Muscle layer of colon (tissue), 2 donors: ENCODE data around the gene IP6K3.

Experiments
- H3K27ac ChIP-seq: one replicate; pipeline ENCODE4 v1.7.0; 2013; ENCODE audit warnings: low read depth, mild to moderate bottlenecking, low read length, moderate library complexity
- H3K27me3 ChIP-seq, 2 donors: one replicate each; pipeline ENCODE4 v1.7.0; 2013; ENCODE audit warnings: low read length in 2 of 2, mild to moderate bottlenecking in 2 of 2; ENCODE audit not compliant: insufficient read depth in 2 of 2, control insufficient read depth in 1 of 2
- H3K36me3 ChIP-seq: one replicate; pipeline ENCODE4 v1.7.0; 2013; ENCODE audit warnings: mild to moderate bottlenecking, low read length; ENCODE audit not compliant: insufficient read depth
- H3K4me1 ChIP-seq: one replicate; pipeline ENCODE4 v1.7.0; 2013; ENCODE audit warnings: mild to moderate bottlenecking, low read length; ENCODE audit not compliant: insufficient read depth
- H3K4me3 ChIP-seq, 2 donors: one replicate each; pipeline ENCODE4 v1.7.0; 2013; ENCODE audit warnings: low read length in 2 of 2, low read depth in 1 of 2, mild to moderate bottlenecking in 1 of 2, moderate library complexity in 1 of 2
- H3K9ac ChIP-seq: one replicate; pipeline ENCODE4 v1.7.0; 2013; ENCODE audit warnings: low read length
- H3K9me3 ChIP-seq: one replicate; pipeline ENCODE4 v1.7.0; 2013; ENCODE audit warnings: mild to moderate bottlenecking, low read length
- donor health status: abdominal sarcoma.
- donor health status: Adenocarcinoma of cecum.

IP6K3 gene

DNA sequence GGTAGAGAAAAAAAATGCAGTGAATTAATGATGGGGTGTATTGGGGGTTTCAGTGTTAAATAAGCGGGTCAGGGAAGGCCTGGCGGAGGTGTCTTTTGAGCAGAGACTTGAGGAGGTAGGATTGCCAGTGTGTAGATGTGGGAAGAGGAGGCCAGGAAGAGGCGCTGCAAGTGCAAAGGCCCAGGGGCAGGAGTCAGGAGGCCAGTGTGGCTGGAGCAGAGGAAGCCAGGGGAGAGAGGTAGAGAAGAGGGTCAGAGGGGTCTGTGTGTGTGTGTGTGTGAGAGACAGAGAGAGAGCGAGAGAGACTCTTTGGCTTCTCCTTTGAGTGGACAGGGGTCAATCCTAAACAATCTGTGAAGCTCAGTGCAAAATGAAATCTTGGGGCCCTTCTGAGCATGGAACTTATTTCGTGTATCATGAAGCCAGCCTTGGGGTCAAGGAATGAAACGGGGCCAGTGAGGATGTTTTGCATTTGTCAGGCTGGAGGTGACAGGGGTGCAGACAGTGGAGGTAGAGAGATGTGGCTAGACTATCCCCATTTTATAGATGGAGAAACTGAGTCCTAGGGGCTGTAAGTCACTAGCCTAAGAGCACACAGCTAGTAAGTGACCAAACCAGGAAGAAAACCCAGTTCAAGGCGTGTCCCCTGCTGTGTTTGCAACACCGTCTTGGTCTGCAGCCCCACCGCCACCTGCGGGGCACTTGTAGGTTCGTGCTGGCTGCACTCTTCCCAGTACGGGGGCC is 9.7 kb upstream of the IP6K3 start:
- no peaks in the 10 kb centered on the region for H3K27me3 ChIP-seq
- H3K36me3 ChIP-seq: no peaks in the 10 kb centered on the region
- H3K9ac ChIP-seq: no peak overlapping the region
- no peaks in the 10 kb centered on the region for H3K9me3 ChIP-seq
- no peak overlapping the region for H3K27ac ChIP-seq
- no peak overlapping the region for H3K4me3 ChIP-seq
- H3K4me1 ChIP-seq: no peaks in the 10 kb centered on the region

DNA sequence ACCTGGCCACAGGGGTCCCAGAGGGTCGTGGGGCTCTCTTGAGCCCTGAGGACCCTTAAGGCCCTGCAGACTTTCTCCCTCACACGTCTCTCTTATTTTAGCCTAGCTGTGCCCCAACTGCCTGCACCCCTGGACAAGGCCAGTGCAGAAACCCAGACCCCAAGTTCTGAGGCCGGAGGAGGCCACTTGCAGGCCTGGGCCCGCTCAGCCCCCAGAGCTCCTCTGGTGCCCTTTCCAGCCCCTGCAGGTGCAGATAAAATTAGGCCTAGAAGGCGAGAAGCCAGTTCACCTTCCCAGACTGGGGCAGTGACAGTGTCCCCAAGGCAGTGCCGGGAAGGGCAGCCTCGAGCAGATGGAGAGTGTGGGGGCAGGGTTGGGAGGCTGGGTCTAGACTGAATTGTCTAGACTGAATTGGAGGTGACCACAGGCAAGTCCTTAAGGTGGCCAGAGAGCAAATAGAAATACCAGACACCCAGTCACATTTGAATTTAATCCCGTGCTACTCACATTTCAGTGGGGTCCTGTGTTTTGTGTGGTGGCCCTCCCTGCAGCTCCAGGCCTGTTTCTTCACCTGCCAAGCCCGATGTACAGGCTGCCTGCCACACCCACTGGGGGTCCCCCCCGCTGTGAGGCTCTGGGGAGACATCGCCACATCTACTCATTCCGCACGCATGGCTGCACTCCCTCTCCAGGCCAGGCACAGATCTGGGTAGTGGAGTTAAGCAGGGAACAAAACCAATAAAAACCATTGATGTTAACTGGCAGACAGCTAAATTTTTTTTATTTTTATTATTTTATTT is 8.6 kb upstream of the IP6K3 start:
- H3K4me3 ChIP-seq: no peak overlapping the region
- no peak overlapping the region for H3K27ac ChIP-seq
- no peaks in the 10 kb centered on the region for H3K4me1 ChIP-seq
- H3K9me3 ChIP-seq: no peaks in the 10 kb centered on the region
- H3K36me3 ChIP-seq: no peaks in the 10 kb centered on the region
- H3K27me3 ChIP-seq: no peaks in the 10 kb centered on the region
- H3K9ac ChIP-seq: no peak overlapping the region

DNA sequence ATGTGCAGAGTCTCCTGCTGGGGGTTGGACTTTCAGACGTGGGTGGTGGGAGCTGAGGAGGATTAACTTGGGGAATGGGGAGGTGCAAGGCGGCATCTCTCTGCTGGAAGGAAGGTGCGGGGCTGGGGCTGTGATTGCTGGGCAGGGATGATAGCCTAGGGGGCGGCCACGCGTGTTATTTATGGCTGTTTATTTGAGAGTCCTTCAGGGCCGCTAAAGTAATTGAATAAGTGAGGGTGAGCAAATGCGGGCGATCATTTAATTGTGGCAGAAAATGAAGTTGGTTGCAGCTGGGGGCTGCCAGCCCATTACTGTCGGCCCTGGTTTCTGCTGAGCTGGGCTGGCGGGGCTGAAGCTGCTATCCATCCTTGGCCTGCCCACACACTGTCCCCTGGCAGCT is 7.5 kb upstream of the IP6K3 start:
- H3K9me3 ChIP-seq: no peaks in the 10 kb centered on the region
- H3K36me3 ChIP-seq: no peaks in the 10 kb centered on the region
- no peak overlapping the region for H3K9ac ChIP-seq
- no peak overlapping the region for H3K4me3 ChIP-seq
- H3K27ac ChIP-seq: no peak overlapping the region
- no peaks in the 10 kb centered on the region for H3K27me3 ChIP-seq
- H3K4me1 ChIP-seq: no peaks in the 10 kb centered on the region

DNA sequence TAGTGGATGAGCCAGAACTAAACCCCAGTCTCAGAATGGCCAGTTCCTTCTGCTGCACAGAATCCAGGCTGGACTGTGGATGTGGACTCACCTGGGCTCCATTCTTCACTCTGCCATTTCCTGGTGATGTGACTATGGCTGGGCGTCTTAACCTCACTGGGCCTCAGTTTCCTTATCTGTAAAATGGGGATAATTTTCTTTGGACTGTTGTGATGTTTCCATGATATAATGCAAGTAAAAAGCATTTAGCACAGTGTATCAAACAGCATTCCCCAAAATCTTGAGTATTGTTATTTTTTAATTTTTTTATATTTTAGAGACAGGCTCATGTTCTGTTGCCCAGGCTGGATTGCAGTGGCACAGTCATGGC is 5.9 kb upstream of the IP6K3 start:
- Histone ChIP-seq H3K4me3 (no peak overlapping the region), H3K27me3 (no peaks in the 10 kb centered on the region), H3K4me1 (no peaks in the 10 kb centered on the region), H3K9me3 (no peaks in the 10 kb centered on the region), H3K36me3 (no peaks in the 10 kb centered on the region), H3K27ac (no peak overlapping the region), H3K9ac (no peak overlapping the region)

DNA sequence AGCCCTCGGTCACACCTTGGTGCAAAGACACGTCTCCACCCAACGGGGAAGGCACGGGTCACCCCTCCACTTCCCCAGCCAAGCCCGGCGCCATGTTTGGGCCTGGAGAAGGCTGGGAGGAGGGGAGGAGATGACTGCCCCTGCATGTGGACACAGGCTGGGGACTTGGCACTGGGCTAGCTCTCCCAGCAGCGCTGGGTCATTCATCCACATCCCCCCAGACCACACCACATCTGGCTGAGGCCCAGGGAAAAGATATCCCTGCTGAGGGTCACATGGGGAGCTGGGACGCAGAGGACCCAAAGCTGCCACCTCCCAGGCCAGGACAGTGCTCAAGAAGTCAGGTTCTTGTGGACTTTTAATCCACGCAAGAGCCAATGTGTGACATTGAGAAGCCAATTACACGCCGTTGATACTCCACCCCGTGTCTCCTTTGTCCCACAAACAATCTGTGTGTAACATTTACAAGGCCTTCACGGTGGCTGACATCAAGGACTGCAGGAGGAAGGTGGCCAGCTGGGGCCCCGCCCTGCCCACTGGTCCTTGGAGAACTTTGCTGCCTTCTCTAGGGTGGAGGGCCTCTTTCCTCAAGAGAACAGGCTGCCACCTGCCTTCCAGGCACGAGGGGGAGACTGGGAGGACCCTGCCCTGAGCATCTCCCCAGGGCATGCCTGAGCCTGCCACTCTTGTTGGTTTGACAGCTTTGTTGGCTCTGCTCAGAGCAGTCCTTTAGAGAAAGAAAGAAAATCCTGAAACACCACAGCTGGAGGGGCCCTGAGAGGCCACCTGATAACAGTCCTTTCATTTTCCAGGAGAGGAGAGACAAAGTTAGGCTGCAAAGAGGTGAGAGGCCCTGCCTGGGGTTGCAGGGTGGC is 5.3 kb upstream of the IP6K3 start:
- Histone ChIP-seq H3K4me3 (no peak overlapping the region), H3K9ac (no peak overlapping the region), H3K9me3 (no peaks in the 10 kb centered on the region), H3K36me3 (no peaks in the 10 kb centered on the region), H3K27me3 (no peaks in the 10 kb centered on the region), H3K4me1 (no peaks in the 10 kb centered on the region), H3K27ac (no peak overlapping the region)

DNA sequence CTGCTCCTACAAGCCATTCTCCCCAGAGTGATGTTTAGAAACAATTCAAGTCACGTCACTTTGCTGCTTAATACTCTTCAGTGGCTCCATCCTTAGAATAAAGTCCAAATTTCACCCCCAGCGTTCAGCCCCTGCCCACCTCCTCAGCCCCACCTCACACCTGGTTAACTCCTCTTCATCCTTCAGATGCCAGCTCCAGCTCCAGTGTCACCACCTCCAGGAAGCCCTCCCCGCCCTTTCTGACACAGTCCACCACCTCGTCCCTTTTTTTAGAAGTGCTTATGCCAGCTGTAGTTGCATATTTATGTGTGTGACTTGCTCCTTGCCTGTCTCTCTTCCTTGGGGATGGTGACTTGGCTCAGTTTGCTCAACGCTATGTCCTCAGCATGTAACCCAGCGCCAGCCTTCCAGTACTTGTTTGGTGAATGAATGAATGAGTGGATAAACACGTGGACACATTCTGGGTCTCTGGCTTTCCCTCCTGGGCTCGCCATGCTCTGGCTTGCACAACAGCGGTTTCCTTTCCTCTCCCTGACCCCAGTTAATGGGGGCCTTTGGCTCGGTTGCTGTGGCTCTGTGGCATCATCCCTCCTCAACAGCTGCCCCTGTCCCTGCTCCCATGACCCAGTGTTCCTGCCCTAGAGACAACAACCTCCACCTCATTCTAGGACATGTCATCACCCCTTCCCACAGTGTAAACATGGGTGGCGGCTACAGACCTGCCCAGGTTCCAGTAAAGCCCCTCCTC is 3.7 kb upstream of the IP6K3 start:
- Histone ChIP-seq H3K9ac (no peak overlapping the region), H3K27ac (no peak overlapping the region)

DNA sequence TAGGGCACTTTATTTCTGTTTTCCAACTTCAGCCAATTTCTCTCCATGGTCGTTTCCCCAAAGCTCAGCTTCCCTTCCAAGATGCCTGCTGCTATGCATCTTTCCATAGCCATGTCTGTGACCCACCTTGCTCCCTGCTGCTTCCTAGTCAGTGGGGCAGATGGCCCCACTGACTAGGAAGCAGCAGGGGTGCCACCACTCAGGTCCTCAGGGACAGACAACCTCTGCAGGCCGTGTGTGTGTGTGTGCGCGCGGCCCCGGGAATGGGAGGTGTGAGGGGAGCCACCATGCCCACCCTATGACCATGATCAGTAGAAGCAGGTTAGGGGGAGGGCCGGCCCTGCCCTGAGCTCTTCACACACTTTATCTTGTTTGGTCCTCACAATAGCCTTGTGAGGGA is 2.7 kb upstream of the IP6K3 start:
- Histone ChIP-seq H3K4me1 (peaks cover 16% of the 10 kb centered on the region), H3K4me3 (no peak overlapping the region), H3K27me3 (no peaks in the 10 kb centered on the region), H3K9ac (no peak overlapping the region), H3K36me3 (no peaks in the 10 kb centered on the region), H3K27ac (no peak overlapping the region), H3K9me3 (no peaks in the 10 kb centered on the region)

More for the DNA sequence above, 3.7 kb upstream of the IP6K3 start:
- Histone ChIP-seq H3K36me3 (no peaks in the 10 kb centered on the region), H3K4me3 (no peak overlapping the region), H3K4me1 (peaks cover 7% of the 10 kb centered on the region), H3K27me3 (no peaks in the 10 kb centered on the region), H3K9me3 (no peaks in the 10 kb centered on the region)

DNA sequence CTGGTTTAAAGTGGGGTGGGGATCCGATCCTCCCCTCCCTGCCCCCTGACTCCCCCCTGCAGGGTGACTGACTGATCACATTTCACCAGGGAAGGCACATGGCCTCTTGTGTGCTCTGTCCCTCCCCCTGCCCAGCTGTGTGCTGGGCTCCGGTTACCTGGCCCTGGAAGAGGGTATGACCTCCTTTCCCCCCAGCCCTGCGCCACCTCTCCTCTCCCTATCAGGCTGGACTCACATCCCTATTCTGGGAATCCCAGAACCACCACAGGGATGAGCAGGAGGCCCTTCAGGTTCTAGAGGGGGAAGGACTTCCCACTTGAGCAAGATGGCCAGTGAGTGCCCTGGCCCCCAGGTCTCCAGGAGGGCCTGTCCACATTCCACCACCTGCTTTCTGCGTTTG is 2.1 kb upstream of the IP6K3 start:
- Histone ChIP-seq H3K9me3 (no peaks in the 10 kb centered on the region), H3K27ac (no peak overlapping the region), H3K4me1 (peaks cover 17% of the 10 kb centered on the region), H3K27me3 (no peaks in the 10 kb centered on the region), H3K36me3 (no peaks in the 10 kb centered on the region), H3K9ac (no peak overlapping the region), H3K4me3 (no peak overlapping the region)

DNA sequence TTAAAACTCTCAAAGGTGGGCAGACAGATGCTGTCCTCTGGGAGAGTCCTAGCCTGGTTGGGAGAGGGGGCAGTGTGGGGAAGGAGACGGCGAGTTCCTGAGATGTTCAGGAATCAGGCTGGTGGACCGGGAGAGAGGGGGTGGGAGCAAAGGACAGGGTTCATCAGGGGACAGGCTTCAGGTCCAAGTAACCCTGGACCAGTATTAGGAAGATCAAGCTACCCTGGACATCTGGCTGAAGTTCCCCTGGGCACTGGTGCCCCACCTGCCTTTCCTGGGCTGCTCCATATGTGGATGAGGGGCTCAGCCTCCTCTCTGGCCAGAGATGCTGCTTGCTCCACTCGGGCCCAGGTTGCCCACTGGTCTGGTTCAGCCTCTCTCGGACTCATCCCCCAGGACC is 1.1 kb upstream of the IP6K3 start:
- H3K27me3 ChIP-seq: no peaks in the 10 kb centered on the region
- H3K9ac ChIP-seq: no peak overlapping the region
- no peak overlapping the region for H3K27ac ChIP-seq
- H3K9me3 ChIP-seq: no peaks in the 10 kb centered on the region
- no peaks in the 10 kb centered on the region for H3K36me3 ChIP-seq
- peaks cover 17% of the 10 kb centered on the region for H3K4me1 ChIP-seq
- no peak overlapping the region for H3K4me3 ChIP-seq

DNA sequence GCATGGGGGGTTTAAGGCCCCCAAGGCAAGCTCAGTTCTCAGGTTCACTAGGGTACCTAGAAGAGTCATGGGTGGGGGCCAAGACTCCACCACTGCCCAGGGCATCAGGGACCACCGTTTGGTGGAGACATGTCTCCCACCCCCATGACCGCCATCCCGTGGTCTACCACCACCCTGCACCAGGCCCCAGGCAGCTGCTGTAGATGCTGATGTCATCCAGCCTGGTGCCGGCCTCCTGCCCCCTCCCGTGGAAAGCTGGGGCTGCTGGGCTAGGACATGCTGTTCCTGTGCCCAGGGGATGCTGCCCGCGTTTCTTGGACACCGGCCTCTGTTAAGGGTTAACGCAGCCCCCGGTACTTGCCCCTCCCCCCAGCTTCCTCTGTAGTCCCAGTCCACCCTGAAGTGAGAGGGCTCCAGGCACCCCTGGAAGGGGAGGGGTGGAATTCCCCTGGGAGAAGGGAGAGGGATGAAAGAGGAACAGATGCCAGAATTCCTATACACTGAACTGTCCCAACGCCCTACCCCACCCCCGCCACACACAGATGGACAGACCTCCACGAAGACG is 587 bp downstream of the IP6K3 start:
- Histone ChIP-seq H3K9me3 (no peaks in the 10 kb centered on the region), H3K4me1 (peaks cover 17% of the 10 kb centered on the region), H3K27me3 (no peaks in the 10 kb centered on the region), H3K4me3 (peak overlapping the region in 1 of 2 donors; percentile 0), H3K36me3 (no peaks in the 10 kb centered on the region), H3K9ac (peak overlapping the region; percentile 55), H3K27ac (peak overlapping the region; percentile 36)
